ENCODE data around the gene ARAP2.

The ARAP2 gene

GRCh38 chr4:36041340-36041739, 203.0 kb downstream of the ARAP2 start:
- H3K36me3 ChIP-seq (ENCODE audit: insufficient read depth, low read length): no peaks in the 10 kb centered on the region
- H3K4me3 ChIP-seq (ENCODE audit: low read depth, low read length, poor library complexity, severe bottlenecking): no peak overlapping the region
- H3K9me3 ChIP-seq (ENCODE audit: low read length): no peaks in the 10 kb centered on the region
- no peak overlapping the region for H2AFZ ChIP-seq (ENCODE audit: low read length)
- no peak overlapping the region for H3K4me2 ChIP-seq (ENCODE audit: low read length)
- no peaks in the 10 kb centered on the region for H3F3A ChIP-seq (ENCODE audit: insufficient read depth, low read length)
- H3K9me2 ChIP-seq (ENCODE audit: low read depth, low read length): no peaks in the 10 kb centered on the region
- no peaks in the 10 kb centered on the region for H3K79me2 ChIP-seq (ENCODE audit: insufficient read depth, low read length)
- H3K4me1 ChIP-seq (ENCODE audit: insufficient read depth, low read length, severe bottlenecking): peaks cover 4% of the 10 kb centered on the region
- H3K27ac ChIP-seq (ENCODE audit: low read depth, low read length, poor library complexity, severe bottlenecking): no peak overlapping the region
- H4K20me1 ChIP-seq (ENCODE audit: insufficient read depth, low read length): no peaks in the 10 kb centered on the region
- H3K9ac ChIP-seq (ENCODE audit: low read length): no peak overlapping the region
- no peaks in the 10 kb centered on the region for H3K27me3 ChIP-seq (ENCODE audit: insufficient read depth, low read length)
- TF ChIP-seq CTCF (IDR thresholded peaks at IDR 0.05; ENCODE audit: low read length) (no peak), EZH2 (IDR thresholded peaks at IDR 0.05; ENCODE audit: borderline replicate concordance, low read length) (no peak)

- H2AFZ ChIP-seq (ENCODE audit: low read length): no peak overlapping the region
- H3K4me3 ChIP-seq (ENCODE audit: low read depth, low read length, poor library complexity, severe bottlenecking): no peak overlapping the region
- peaks cover 4% of the 10 kb centered on the region for H3K4me1 ChIP-seq (ENCODE audit: insufficient read depth, low read length, severe bottlenecking)
- H3K9ac ChIP-seq (ENCODE audit: low read length): no peak overlapping the region
- no peak overlapping the region for H3K27ac ChIP-seq (ENCODE audit: low read depth, low read length, poor library complexity, severe bottlenecking)
- no peak for TF ChIP-seq EZH2 (IDR thresholded peaks at IDR 0.05; ENCODE audit: borderline replicate concordance, low read length)
- TF ChIP-seq CTCF (IDR thresholded peaks at IDR 0.05; ENCODE audit: low read length): no peak
- H3F3A ChIP-seq (ENCODE audit: insufficient read depth, low read length): no peaks in the 10 kb centered on the region
- no peak overlapping the region for H3K4me2 ChIP-seq (ENCODE audit: low read length)
- H3K79me2 ChIP-seq (ENCODE audit: insufficient read depth, low read length): no peaks in the 10 kb centered on the region
- H3K36me3 ChIP-seq (ENCODE audit: insufficient read depth, low read length): no peaks in the 10 kb centered on the region
- H4K20me1 ChIP-seq (ENCODE audit: insufficient read depth, low read length): no peaks in the 10 kb centered on the region
- H3K9me2 ChIP-seq (ENCODE audit: low read depth, low read length): no peaks in the 10 kb centered on the region
- no peaks in the 10 kb centered on the region for H3K27me3 ChIP-seq (ENCODE audit: insufficient read depth, low read length)
- H3K9me3 ChIP-seq (ENCODE audit: low read length): no peaks in the 10 kb centered on the region
These were observed 205.3 kb downstream of the ARAP2 start for GRCh38 chr4:36039026-36039425.

GRCh38 chr4:36038491-36038890, 205.8 kb downstream of the ARAP2 start:
- no peak overlapping the region for H2AFZ ChIP-seq (ENCODE audit: low read length)
- no peaks in the 10 kb centered on the region for H3K27me3 ChIP-seq (ENCODE audit: insufficient read depth, low read length)
- TF ChIP-seq EZH2 (IDR thresholded peaks at IDR 0.05; ENCODE audit: borderline replicate concordance, low read length): no peak
- no peak for TF ChIP-seq CTCF (IDR thresholded peaks at IDR 0.05; ENCODE audit: low read length)
- no peaks in the 10 kb centered on the region for H3K79me2 ChIP-seq (ENCODE audit: insufficient read depth, low read length)
- no peak overlapping the region for H3K27ac ChIP-seq (ENCODE audit: low read depth, low read length, poor library complexity, severe bottlenecking)
- peaks cover 4% of the 10 kb centered on the region for H3K4me1 ChIP-seq (ENCODE audit: insufficient read depth, low read length, severe bottlenecking)
- H3K4me2 ChIP-seq (ENCODE audit: low read length): no peak overlapping the region
- no peak overlapping the region for H3K4me3 ChIP-seq (ENCODE audit: low read depth, low read length, poor library complexity, severe bottlenecking)
- no peaks in the 10 kb centered on the region for H4K20me1 ChIP-seq (ENCODE audit: insufficient read depth, low read length)
- H3K36me3 ChIP-seq (ENCODE audit: insufficient read depth, low read length): no peaks in the 10 kb centered on the region
- H3K9me3 ChIP-seq (ENCODE audit: low read length): no peaks in the 10 kb centered on the region
- H3F3A ChIP-seq (ENCODE audit: insufficient read depth, low read length): no peaks in the 10 kb centered on the region
- H3K9me2 ChIP-seq (ENCODE audit: low read depth, low read length): no peaks in the 10 kb centered on the region
- H3K9ac ChIP-seq (ENCODE audit: low read length): no peak overlapping the region
